PFSK-1 (cell line): ENCODE data around the gene PALLD.

Experiments used
- FOXP2 ChIP-seq: optimal IDR thresholded peaks from 2 replicates; pipeline ENCODE3; 2011; ENCODE audit warnings: borderline replicate concordance, control low read depth, inconsistent platforms; ENCODE audit not compliant: insufficient read depth; ENCODE audit errors: extremely low read length, extremely low read depth
- POLR2AphosphoS5 ChIP-seq: IDR thresholded peaks from 2 replicates; pipeline ENCODE4 v1.6.1; 2012; ENCODE audit warnings: low read depth, mild to moderate bottlenecking, control low read depth, low read length, moderate library complexity
- REST ChIP-seq, 2 experiments: IDR thresholded peaks; 2 replicates each; pipeline versions ENCODE4 v1.6.1 to v1.8.0; 2011 to 2012; ENCODE audit warnings: low read depth in 2 of 2, low read length in 2 of 2, control low read depth in 1 of 2, inconsistent platforms in 1 of 2, mild to moderate bottlenecking in 1 of 2, moderate library complexity in 1 of 2; ENCODE audit not compliant: insufficient read depth in 1 of 2
- SIN3A ChIP-seq: IDR thresholded peaks from 2 replicates; pipeline ENCODE4 v1.6.1; 2012; ENCODE audit warnings: mild to moderate bottlenecking, low read length, moderate library complexity, borderline replicate concordance; ENCODE audit not compliant: insufficient read depth
- TAF1 ChIP-seq: IDR thresholded peaks from 2 replicates; pipeline ENCODE4 v1.6.1; 2012; ENCODE audit warnings: low read length, control low read depth, borderline replicate concordance; ENCODE audit not compliant: insufficient read depth

Gene PALLD

GRCh38 chr4:168699224-168699878 lies 202.5 kb downstream of the PALLD start:
- TF ChIP-seq POLR2AphosphoS5 (no peak), FOXP2 (no peak), TAF1 (no peak), REST (IDR thresholded peaks at IDR 0.05; ENCODE audit: insufficient read depth in 1 of 2, low read depth in 2 of 2, low read length in 2 of 2) (no peak)

GRCh38 chr4:168701061-168701460 lies 204.2 kb downstream of the PALLD start:
- TF ChIP-seq FOXP2, result no peak
- no peak for TF ChIP-seq SIN3A
- TF ChIP-seq REST (IDR thresholded peaks at IDR 0.05; ENCODE audit: insufficient read depth in 1 of 2, low read depth in 2 of 2, low read length in 2 of 2), result no peak
- no peak for TF ChIP-seq TAF1
- no peak for TF ChIP-seq POLR2AphosphoS5

GRCh38 chr4:168705121-168705520 lies 208.3 kb downstream of the PALLD start:
- TF ChIP-seq POLR2AphosphoS5 (no peak), FOXP2 (no peak), TAF1 (no peak), REST (IDR thresholded peaks at IDR 0.05; ENCODE audit: insufficient read depth in 1 of 2, low read depth in 2 of 2, low read length in 2 of 2) (no peak), SIN3A (no peak)

- no peak for TF ChIP-seq TAF1
- no peak for TF ChIP-seq SIN3A
- TF ChIP-seq REST (IDR thresholded peaks at IDR 0.05; ENCODE audit: insufficient read depth in 1 of 2, low read depth in 2 of 2, low read length in 2 of 2), result no peak
- no peak for TF ChIP-seq FOXP2
- no peak for TF ChIP-seq POLR2AphosphoS5
These were observed 210.4 kb downstream of the PALLD start for GRCh38 chr4:168707205-168707604.

- TF ChIP-seq FOXP2 (no peak), POLR2AphosphoS5 (no peak)
These were observed 211.3 kb downstream of the PALLD start for GRCh38 chr4:168708108-168708507.
